Brain microvascular endothelial cell (primary cell): ENCODE measurements around the gene TTC34.

Source experiments
- DNase-seq: peaks from one replicate; pipeline ENCODE4 v3.0.0-alpha.2; 2020
- H3K27ac ChIP-seq: fragments of 250-450 bp; sonication (Bioruptor Pico); 2 replicates; pipeline ENCODE4 v1.5.1; 2020; ENCODE audit warnings: mild to moderate bottlenecking, moderate library complexity
- H3K27me3 ChIP-seq: fragments of 250-450 bp; sonication (Bioruptor Pico); replicated peaks from 2 replicates; pipeline ENCODE4 v1.5.1; 2020; ENCODE audit warnings: mild to moderate bottlenecking
- H3K36me3 ChIP-seq: fragments of 250-450 bp; sonication (Bioruptor Pico); replicated peaks from 2 replicates; pipeline ENCODE4 v1.5.1; 2020; ENCODE audit warnings: mild to moderate bottlenecking
- H3K4me3 ChIP-seq: 2 replicates; pipeline ENCODE4 v1.5.1; 2011; ENCODE audit warnings: low read depth, mild to moderate bottlenecking, control low read depth, low read length, moderate library complexity
- in situ Hi-C: cut with HindIII; loops from 2 replicates; pipeline ENCODE4 v1.10.0; 2017; ENCODE audit warnings: low sequenced_read_pairs, low pct_ligation_motif_present
- TF ChIP-seq, protein P1 (sequence below): IDR thresholded peaks from 2 replicates; pipeline ENCODE4 v1.5.1; 2011; ENCODE audit warnings: low read depth, mild to moderate bottlenecking, moderate library complexity, low read length, control low read depth, inconsistent platforms; ENCODE audit errors: missing control alignments

The TTC34 gene

DNA sequence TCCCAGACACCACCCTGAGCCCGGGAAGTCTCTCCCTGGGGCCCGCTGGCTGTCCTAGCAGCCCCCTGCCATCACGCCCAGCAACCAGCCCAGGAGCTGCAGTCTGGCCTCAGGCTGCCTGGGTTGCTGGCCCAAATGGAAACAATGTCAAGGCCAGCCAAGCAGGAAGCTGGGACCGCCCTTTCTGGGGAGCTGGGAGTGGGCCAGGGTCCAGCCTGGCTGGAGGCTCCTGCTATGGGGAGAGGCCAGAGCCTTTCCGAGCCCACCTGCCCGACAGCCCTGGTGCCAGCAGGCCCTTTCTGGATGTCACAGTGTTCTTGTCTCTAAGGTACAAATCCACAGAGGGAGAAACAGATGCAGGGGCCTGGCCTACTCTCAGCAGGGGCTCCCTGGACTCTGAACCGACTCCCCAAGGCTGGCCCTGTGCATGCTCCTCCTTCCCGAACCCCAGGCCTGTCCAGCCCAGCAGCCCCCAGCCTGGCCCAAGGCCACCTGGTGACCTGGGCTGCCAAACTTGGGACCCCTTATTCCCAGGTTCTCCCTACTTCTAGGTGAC is 167.5 kb downstream of the TTC34 start:
- Histone ChIP-seq H3K36me3 (no peaks in the 10 kb centered on the region), H3K27ac (no peak overlapping the region), H3K27me3 (peaks cover 9% of the 10 kb centered on the region), H3K4me3 (no peak overlapping the region)
- in situ Hi-C loops, result no loop called here
- no peak for DNase-seq
- TF ChIP-seq, protein P1, sequence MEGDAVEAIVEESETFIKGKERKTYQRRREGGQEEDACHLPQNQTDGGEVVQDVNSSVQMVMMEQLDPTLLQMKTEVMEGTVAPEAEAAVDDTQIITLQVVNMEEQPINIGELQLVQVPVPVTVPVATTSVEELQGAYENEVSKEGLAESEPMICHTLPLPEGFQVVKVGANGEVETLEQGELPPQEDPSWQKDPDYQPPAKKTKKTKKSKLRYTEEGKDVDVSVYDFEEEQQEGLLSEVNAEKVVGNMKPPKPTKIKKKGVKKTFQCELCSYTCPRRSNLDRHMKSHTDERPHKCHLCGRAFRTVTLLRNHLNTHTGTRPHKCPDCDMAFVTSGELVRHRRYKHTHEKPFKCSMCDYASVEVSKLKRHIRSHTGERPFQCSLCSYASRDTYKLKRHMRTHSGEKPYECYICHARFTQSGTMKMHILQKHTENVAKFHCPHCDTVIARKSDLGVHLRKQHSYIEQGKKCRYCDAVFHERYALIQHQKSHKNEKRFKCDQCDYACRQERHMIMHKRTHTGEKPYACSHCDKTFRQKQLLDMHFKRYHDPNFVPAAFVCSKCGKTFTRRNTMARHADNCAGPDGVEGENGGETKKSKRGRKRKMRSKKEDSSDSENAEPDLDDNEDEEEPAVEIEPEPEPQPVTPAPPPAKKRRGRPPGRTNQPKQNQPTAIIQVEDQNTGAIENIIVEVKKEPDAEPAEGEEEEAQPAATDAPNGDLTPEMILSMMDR, result no peak

DNA sequence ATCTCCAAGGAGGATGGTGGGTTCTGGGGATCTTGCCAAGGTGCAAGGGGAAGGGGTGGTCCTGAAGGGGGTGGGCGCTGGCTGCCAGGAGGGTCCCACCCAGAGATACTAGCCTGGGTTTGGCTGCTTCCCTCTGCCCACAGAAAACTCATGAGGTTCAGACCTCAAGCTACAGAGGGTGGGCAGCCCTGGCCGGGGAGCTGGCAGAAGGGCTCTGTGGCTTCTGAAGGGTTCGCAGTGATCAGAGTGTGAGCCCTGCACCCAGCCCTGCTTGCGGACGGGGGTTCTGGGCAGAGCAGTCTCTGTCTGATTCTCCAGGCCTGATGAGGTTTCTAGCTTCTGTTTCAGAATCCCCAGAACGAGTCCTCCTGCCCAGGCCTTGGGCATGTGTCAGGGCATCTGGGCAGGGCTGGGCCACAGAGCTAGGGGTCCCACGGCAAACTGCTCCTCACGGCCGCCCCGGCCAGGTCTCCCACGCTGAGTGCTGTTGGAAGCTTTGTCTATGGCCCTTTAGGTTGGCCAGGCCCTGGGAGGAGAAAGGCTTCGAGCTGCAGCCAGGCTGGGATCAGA is 168.0 kb downstream of the TTC34 start:
- no peaks in the 10 kb centered on the region for H3K36me3 ChIP-seq
- TF ChIP-seq, protein P1, result no peak
- peaks cover 10% of the 10 kb centered on the region for H3K27me3 ChIP-seq
- no peak for DNase-seq
- no peak overlapping the region for H3K4me3 ChIP-seq
- in situ Hi-C loops, result no loop called here
- no peak overlapping the region for H3K27ac ChIP-seq

DNA sequence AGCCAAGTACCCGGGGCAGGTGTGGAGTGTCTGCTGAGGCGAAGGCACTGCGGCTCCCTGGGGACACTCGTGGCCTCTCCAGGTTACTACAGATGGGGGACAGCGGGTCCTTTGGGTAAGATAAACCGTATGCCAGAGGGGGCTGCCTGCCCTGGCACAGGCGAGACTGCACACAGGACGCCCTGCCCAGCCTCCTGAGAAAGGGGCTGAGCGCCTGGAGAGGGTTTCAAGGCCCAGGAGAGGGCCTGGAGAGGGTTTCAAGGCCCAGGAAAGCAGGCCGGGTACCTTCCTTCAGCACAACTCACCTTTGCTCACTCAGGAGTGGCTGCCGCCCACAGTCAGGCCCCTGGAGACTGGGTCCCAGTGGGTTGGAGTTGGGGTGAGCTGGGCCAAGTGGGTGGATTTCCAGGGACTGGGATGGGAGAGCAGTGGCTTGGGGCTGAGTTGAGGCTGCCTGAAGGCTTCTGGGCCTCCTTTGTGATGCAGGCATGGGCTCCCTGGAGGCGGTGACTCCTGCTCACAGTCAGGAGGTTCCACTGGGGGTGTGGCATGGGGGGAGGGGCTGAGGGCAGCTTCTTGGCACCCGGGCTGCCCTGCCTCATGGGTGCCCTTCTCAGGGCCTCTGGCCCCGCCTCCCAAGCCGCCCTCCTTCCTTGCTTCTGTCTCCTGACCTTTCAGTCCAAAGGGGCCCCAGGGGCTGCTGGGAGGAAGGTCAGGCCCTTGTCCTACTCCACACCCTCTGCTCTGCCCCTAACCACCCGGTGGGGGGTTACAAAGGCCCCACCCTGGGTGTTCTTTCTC is 168.7 kb downstream of the TTC34 start, which contains the start of gene MMEL1:
MMEL1 (minus strand) TSS at position 456 of the 801 bp plus-strand sequence. CDS start 3,532 bp downstream, outside the sequence.
- TF ChIP-seq, protein P1, result no peak
- no peak for DNase-seq
- no peak within 1 kb of the TSS for H3K4me3 ChIP-seq
- in situ Hi-C loops, result no loop called here
- H3K27ac ChIP-seq, result no peak within 1 kb of the TSS
- H3K36me3 ChIP-seq, result no peaks in the 10 kb centered on the region
- peaks cover 16% of the 10 kb centered on the region for H3K27me3 ChIP-seq

DNA sequence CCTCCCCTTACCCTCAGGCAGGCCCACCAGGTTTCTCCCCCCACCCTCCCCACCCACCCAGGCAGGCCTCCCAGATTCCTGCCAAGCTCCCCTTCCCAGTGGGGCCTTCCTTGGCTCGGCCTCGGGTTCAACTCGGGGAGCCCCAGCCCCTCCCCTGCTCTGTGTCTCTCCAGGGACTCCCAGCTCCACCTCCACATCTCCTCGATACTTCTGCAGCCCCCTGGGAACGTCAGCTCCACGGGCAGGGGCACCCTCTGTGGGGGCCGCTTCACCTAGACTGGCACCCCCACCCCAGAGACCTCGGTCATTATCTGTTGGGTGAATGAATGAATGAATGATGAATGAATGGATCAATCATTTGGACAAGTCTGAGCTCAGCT is 169.5 kb downstream of the TTC34 start:
- Histone ChIP-seq H3K4me3 (no peak overlapping the region), H3K36me3 (no peaks in the 10 kb centered on the region), H3K27me3 (peaks cover 22% of the 10 kb centered on the region), H3K27ac (no peak overlapping the region)
- TF ChIP-seq, protein P1, result no peak
- no peak for DNase-seq
- in situ Hi-C loops, result no loop called here

DNA sequence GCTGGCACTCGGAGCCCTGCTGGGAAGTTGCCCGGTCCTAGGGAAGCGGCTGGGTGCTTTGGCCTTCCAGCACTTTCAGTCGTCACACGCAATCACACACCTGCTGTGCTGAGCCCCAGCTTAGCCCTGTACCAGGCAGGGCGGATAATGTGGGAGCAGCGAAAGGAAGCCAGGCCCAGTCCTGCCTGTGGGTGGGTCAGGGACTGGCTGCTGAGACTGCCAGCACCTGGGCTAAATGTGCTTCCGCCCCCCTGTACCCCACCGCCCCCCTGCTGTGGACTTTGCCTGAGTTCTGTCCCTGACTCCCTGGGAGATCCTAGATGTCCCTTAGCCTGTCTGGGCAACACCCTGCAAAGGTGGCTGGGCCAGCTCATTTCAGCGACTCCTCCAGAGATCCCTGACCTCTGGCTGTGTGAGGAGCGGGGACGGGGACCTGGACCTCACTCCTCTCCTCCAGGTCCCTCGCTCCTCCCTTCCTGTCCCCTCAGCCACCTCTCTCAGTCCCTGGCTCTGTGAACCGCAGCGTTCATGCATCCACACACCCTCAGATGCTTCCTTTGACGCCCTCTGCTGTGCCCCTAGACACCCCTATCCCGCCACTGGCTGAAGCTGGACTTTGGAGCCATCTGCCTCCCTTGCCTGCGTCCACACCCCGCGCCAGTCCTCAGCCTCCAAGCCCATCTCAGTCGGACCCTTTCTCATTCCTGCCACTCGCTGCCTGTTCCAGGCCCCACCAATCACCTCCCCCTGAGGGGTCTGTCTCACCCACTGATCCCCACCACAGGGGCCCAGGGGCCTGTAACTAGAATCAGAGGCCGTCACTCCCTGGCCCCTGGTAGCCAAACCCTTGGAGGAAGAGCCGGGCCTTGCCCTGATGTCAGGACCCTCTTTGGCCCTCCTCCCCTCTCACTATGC is 170.1 kb downstream of the TTC34 start:
- in situ Hi-C loops, result no loop called here
- Histone ChIP-seq H3K27ac (no peak overlapping the region), H3K36me3 (no peaks in the 10 kb centered on the region), H3K4me3 (no peak overlapping the region), H3K27me3 (peaks cover 26% of the 10 kb centered on the region)
- DNase-seq, result no peak
- TF ChIP-seq, protein P1, result no peak
